SK-N-SH treated with all-trans-retinoic acid at 6 μM for 48 hours (cell line): ENCODE measurements around the gene CKLF.

Source experiments
- CREB5 ChIP-seq: fragments of 250-450 bp; sonication (Bioruptor Pico); IDR thresholded peaks from 2 replicates; pipeline ENCODE4 v1.5.1; 2020; ENCODE audit warnings: low read depth, mild to moderate bottlenecking, moderate library complexity
- CSRNP3 ChIP-seq: fragments of 250-450 bp; sonication (Bioruptor Pico); IDR thresholded peaks from 2 replicates; pipeline ENCODE4 v1.5.1; 2021; ENCODE audit warnings: mild to moderate bottlenecking, moderate library complexity
- ISL1 ChIP-seq: fragments of 250-450 bp; sonication (Bioruptor Pico); IDR thresholded peaks from 2 replicates; pipeline ENCODE4 v2.1.2; 2022; ENCODE audit warnings: mild to moderate bottlenecking, moderate library complexity
- PATZ1 ChIP-seq: fragments of 250-450 bp; sonication (Bioruptor Pico); IDR thresholded peaks from 2 replicates; pipeline ENCODE4 v1.8.0; 2020; ENCODE audit warnings: mild to moderate bottlenecking, moderate library complexity, borderline replicate concordance
- PPARA ChIP-seq: fragments of 250-450 bp; sonication (Bioruptor Pico); IDR thresholded peaks from 2 replicates; pipeline ENCODE4 v1.5.0; 2020; ENCODE audit warnings: mild to moderate bottlenecking, borderline replicate concordance
- RARB ChIP-seq: fragments of 250-450 bp; sonication (Bioruptor Pico); IDR thresholded peaks from 2 replicates; pipeline ENCODE4 v1.8.0; 2021; ENCODE audit warnings: mild to moderate bottlenecking, moderate library complexity
- SNAI2 ChIP-seq: fragments of 250-450 bp; sonication (Bioruptor Pico); IDR thresholded peaks from 2 replicates; pipeline ENCODE4 v1.5.0; 2020; ENCODE audit warnings: mild to moderate bottlenecking, moderate library complexity
- TOX ChIP-seq: fragments of 250-450 bp; sonication (Bioruptor Pico); IDR thresholded peaks from 2 replicates; pipeline ENCODE4 v1.8.0; 2021; ENCODE audit warnings: mild to moderate bottlenecking, moderate library complexity, borderline replicate concordance
- ZFP3 ChIP-seq: fragments of 250-450 bp; sonication (Bioruptor Pico); IDR thresholded peaks from 2 replicates; pipeline ENCODE4 v1.5.0; 2020; ENCODE audit warnings: mild to moderate bottlenecking, moderate library complexity
- ZNF70 ChIP-seq: fragments of 450-650 bp; formaldehyde crosslinking; IDR thresholded peaks from 2 replicates; pipeline ENCODE4 v1.5.0; 2020; ENCODE audit warnings: mild to moderate bottlenecking, moderate library complexity

- no peak for TF ChIP-seq PATZ1 (CRISPR knock-in tag)
- TF ChIP-seq TOX (CRISPR knock-in tag) = no peak
- TF ChIP-seq CSRNP3 = no peak
- no peak for TF ChIP-seq ZFP3 (CRISPR knock-in tag)
- TF ChIP-seq SNAI2 (CRISPR knock-in tag) = no peak
- no peak for TF ChIP-seq ISL1
- TF ChIP-seq PPARA (CRISPR knock-in tag) = no peak
- TF ChIP-seq CREB5 (CRISPR knock-in tag) = no peak
- TF ChIP-seq ZNF70 (CRISPR knock-in tag) = no peak
- TF ChIP-seq RARB (CRISPR knock-in tag) = no peak
Measured at GRCh38 chr16:66503030-66503429, 49.3 kb upstream of the CKLF start.
